HepG2 (cell line): ENCODE measurements around the gene TMEM127. TPM values are rescaled to one million over a fixed set of nuclear protein-coding genes. Genes with fewer than 3 reads are reported as not detected.

Experiments used
- BRD4 ChIP-seq: sonication (generic); formaldehyde crosslinking; IDR thresholded peaks from 2 replicates; pipeline ENCODE4 v1.4.0; 2020; ENCODE audit warnings: missing genetic modification reagents
- FIP1L1 ChIP-seq: fragments of 200-400 bp; formaldehyde crosslinking; IDR thresholded peaks from 2 replicates; pipeline ENCODE4 v1.6.1; 2018; ENCODE audit warnings: low read depth, mild to moderate bottlenecking, low read length, moderate library complexity, borderline replicate concordance; ENCODE audit not compliant: insufficient read depth
- GATAD2A ChIP-seq: IDR thresholded peaks from 2 replicates; pipeline ENCODE4 v1.6.1; 2016
- HHEX ChIP-seq: IDR thresholded peaks from 2 replicates; pipeline ENCODE4 v1.6.1; 2016; ENCODE audit warnings: control low read depth
- HMG20A ChIP-seq: IDR thresholded peaks from 2 replicates; pipeline ENCODE4 v1.6.1; 2016; ENCODE audit warnings: borderline replicate concordance
- HNF4A ChIP-seq: sonication (generic); formaldehyde crosslinking; IDR thresholded peaks from 2 replicates; pipeline ENCODE4 v1.4.0; 2020; ENCODE audit warnings: missing genetic modification reagents
- HNF4G ChIP-seq, 2 experiments: sonication (generic) in 1 of 2; formaldehyde crosslinking in 1 of 2; IDR thresholded peaks; 2 replicates each; pipeline versions ENCODE4 v1.4.0 to v1.6.1; 2011 to 2020; ENCODE audit warnings: borderline replicate concordance in 2 of 2, low read depth in 2 of 2, mild to moderate bottlenecking in 2 of 2, low read length in 1 of 2, missing genetic modification reagents in 1 of 2, moderate library complexity in 1 of 2
- HOXA5 ChIP-seq: sonication (generic); formaldehyde crosslinking; IDR thresholded peaks from 2 replicates; pipeline ENCODE4 v1.4.0; 2020; ENCODE audit warnings: missing genetic modification reagents
- KDM5B ChIP-seq: sonication (generic); formaldehyde crosslinking; IDR thresholded peaks from 2 replicates; pipeline ENCODE4 v1.4.0; 2020; ENCODE audit warnings: missing genetic modification reagents, mild to moderate bottlenecking, borderline replicate concordance
- POGZ ChIP-seq: sonication (generic); formaldehyde crosslinking; IDR thresholded peaks from 2 replicates; pipeline ENCODE4 v1.4.0; 2020; ENCODE audit warnings: mild to moderate bottlenecking, missing genetic modification reagents
- RARA ChIP-seq: IDR thresholded peaks from 2 replicates; pipeline ENCODE4 v1.6.1; 2016; ENCODE audit warnings: missing genetic modification reagents, missing compliant biosample characterization
- RFXAP ChIP-seq: sonication (generic); formaldehyde crosslinking; IDR thresholded peaks from 2 replicates; pipeline ENCODE4 v1.4.0; 2020; ENCODE audit warnings: missing genetic modification reagents, borderline replicate concordance
- SNAPC2 ChIP-seq: sonication (generic); formaldehyde crosslinking; IDR thresholded peaks from 2 replicates; pipeline ENCODE4 v1.8.1; 2022; ENCODE audit warnings: mild to moderate bottlenecking, missing genetic modification reagents
- ZNF232 ChIP-seq: sonication (generic); formaldehyde crosslinking; IDR thresholded peaks from 2 replicates; pipeline ENCODE4 v1.4.0; 2020; ENCODE audit warnings: missing genetic modification reagents, borderline replicate concordance
- ZNF253 ChIP-seq: sonication (generic); formaldehyde crosslinking; IDR thresholded peaks from 2 replicates; pipeline ENCODE4 v1.8.0; 2022; ENCODE audit warnings: mild to moderate bottlenecking, missing genetic modification reagents, borderline replicate concordance
- ZNF264 ChIP-seq: sonication (generic); formaldehyde crosslinking; IDR thresholded peaks from 2 replicates; pipeline ENCODE4 v1.4.0; 2020; ENCODE audit warnings: missing genetic modification reagents
- ZNF3 ChIP-seq: IDR thresholded peaks from 2 replicates; pipeline ENCODE4 v1.7.0; 2017; ENCODE audit warnings: inconsistent platforms
- ZNF317 ChIP-seq: sonication (generic); formaldehyde crosslinking; IDR thresholded peaks from 2 replicates; pipeline ENCODE4 v1.5.0; 2020; ENCODE audit warnings: mild to moderate bottlenecking, missing genetic modification reagents
- ZNF607 ChIP-seq: sonication (generic); formaldehyde crosslinking; IDR thresholded peaks from 2 replicates; pipeline ENCODE4 v1.5.1; 2020; ENCODE audit warnings: missing genetic modification reagents, mild to moderate bottlenecking, borderline replicate concordance
- ZNF678 ChIP-seq: sonication (generic); formaldehyde crosslinking; IDR thresholded peaks from 2 replicates; pipeline ENCODE4 v1.4.0; 2020; ENCODE audit warnings: mild to moderate bottlenecking, missing genetic modification reagents
- ZNF772 ChIP-seq: sonication (generic); formaldehyde crosslinking; IDR thresholded peaks from 2 replicates; pipeline ENCODE4 v1.5.0; 2020; ENCODE audit warnings: mild to moderate bottlenecking, missing genetic modification reagents
- polyA plus RNA-seq, 8 experiments: library from polyadenylated mRNA; depleted of rRNA in 3 of 8; stranded (reverse) in 7 of 8; unstranded in 1 of 8; fragments of >200 nt; fragmentation: Illumina TruSeq in 4 of 8; extraction: Trizol in 4 of 8; gene quantifications; 2 replicates each; pipeline versions ENCODE4 v1.2.1 to v1.2.3, GENCODE V29; 2011 to 2016; ENCODE audit warnings: low read depth in 4 of 8, missing spikeins in 1 of 8, mixed read lengths in 1 of 8; ENCODE audit not compliant: insufficient read depth in 1 of 8
- total RNA-seq, 5 experiments: library from RNA; depleted of rRNA; stranded (reverse); fragments of >200 nt; fragmentation: Illumina TruSeq; extraction: Trizol; gene quantifications; 2 replicates each; pipeline ENCODE4 v1.2.3, GENCODE V29; 2016; ENCODE audit warnings: low read depth in 1 of 5
- TF ChIP-seq, protein P1 (sequence below): sonication (generic); formaldehyde crosslinking; conservative IDR thresholded peaks from 2 replicates; pipeline ENCODE4 v1.8.0; 2022; ENCODE audit warnings: mild to moderate bottlenecking, moderate library complexity, missing genetic modification reagents
- TF ChIP-seq, protein P2 (sequence below): sonication (generic); formaldehyde crosslinking; conservative IDR thresholded peaks from 2 replicates; pipeline ENCODE4 v1.8.0; 2022; ENCODE audit warnings: low read depth, missing genetic modification reagents
- TF ChIP-seq, protein P3 (sequence below): sonication (generic); formaldehyde crosslinking; IDR thresholded peaks from 2 replicates; pipeline ENCODE4 v1.4.0; 2020; ENCODE audit warnings: missing genetic modification reagents

Gene TMEM127
- total and polyA plus RNA-seq, 2 of the 13 experiments (the other 11 are each of a cell fraction or from before 2014, with no cell fraction given): 21.5 to 33.9 TPM

DNA sequence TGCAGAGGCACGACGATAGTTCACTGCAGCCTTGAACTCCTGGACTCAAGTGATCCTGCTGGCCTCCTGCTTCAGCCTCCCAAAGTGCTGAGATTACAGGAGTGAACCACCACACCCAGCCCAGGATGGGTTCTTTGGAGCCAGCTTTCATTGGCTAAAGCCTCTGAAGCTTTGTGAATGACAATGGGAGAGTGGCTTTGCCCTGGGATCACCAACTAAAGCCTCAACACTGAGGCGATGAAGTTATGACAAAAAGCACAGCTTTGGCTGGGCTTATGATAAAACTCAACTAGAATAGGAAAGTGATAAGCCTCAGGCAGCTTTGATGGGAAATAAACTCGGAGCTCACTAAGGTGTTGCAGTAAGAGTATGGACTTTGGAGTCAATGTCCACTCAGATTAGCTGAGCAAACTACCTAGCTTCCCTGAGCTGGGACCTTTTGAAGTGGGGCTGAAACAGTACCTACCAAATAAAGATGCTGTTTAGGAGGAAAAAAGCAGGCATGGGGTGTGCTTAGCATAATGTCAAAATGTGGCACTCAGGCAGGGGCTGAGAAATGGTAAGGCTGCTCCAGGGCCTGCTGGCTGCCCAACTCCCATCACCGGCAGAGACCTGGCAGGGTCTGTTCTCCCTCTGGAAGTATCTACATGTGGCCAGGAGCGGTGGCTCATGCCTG is 4.3 kb downstream of the TMEM127 start (continued):
- no peak; the same call in 1 of the 2 replicates for TF ChIP-seq ZNF678 (CRISPR knock-in tag)
- TF ChIP-seq, protein P1, sequence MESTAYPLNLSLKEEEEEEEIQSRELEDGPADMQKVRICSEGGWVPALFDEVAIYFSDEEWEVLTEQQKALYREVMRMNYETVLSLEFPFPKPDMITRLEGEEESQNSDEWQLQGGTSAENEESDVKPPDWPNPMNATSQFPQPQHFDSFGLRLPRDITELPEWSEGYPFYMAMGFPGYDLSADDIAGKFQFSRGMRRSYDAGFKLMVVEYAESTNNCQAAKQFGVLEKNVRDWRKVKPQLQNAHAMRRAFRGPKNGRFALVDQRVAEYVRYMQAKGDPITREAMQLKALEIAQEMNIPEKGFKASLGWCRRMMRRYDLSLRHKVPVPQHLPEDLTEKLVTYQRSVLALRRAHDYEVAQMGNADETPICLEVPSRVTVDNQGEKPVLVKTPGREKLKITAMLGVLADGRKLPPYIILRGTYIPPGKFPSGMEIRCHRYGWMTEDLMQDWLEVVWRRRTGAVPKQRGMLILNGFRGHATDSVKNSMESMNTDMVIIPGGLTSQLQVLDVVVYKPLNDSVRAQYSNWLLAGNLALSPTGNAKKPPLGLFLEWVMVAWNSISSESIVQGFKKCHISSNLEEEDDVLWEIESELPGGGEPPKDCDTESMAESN (CRISPR knock-in tag): 0 out of 2 replicates have a peak, but pooled peaks have one; percentile 54
- no peak; the same call in 1 of the 2 replicates for TF ChIP-seq POGZ
- TF ChIP-seq, protein P2, sequence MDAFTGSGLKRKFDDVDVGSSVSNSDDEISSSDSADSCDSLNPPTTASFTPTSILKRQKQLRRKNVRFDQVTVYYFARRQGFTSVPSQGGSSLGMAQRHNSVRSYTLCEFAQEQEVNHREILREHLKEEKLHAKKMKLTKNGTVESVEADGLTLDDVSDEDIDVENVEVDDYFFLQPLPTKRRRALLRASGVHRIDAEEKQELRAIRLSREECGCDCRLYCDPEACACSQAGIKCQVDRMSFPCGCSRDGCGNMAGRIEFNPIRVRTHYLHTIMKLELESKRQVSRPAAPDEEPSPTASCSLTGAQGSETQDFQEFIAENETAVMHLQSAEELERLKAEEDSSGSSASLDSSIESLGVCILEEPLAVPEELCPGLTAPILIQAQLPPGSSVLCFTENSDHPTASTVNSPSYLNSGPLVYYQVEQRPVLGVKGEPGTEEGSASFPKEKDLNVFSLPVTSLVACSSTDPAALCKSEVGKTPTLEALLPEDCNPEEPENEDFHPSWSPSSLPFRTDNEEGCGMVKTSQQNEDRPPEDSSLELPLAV (CRISPR knock-in tag): no peak
- TF ChIP-seq ZNF607 (CRISPR knock-in tag): peak; percentile 42
- TF ChIP-seq ZNF317 (CRISPR knock-in tag): peak; percentile 1; the same call in 1 of the 2 replicates
- TF ChIP-seq ZNF232: 0 out of 2 replicates have a peak, but pooled peaks have one; percentile 42
- no peak for TF ChIP-seq RARA (CRISPR knock-in tag)
- no peak for TF ChIP-seq ZNF253 (CRISPR knock-in tag)
- TF ChIP-seq HNF4G (IDR thresholded peaks at IDR 0.05; ENCODE audit: borderline replicate concordance, low read depth, low read length): peak; percentile 90
- TF ChIP-seq HNF4G (CRISPR knock-in tag; IDR thresholded peaks at IDR 0.05; ENCODE audit: borderline replicate concordance, low read depth): peak; percentile 54; the same call in 1 of the 2 replicates
- peak; percentile 78; the same call in 1 of the 2 replicates for TF ChIP-seq HOXA5 (CRISPR knock-in tag)
- TF ChIP-seq HMG20A (CRISPR knock-in tag): peak; percentile 55; the same call in 1 of the 2 replicates
- TF ChIP-seq ZNF772 (CRISPR knock-in tag): peak; percentile 20; the same call in 1 of the 2 replicates
- peak; percentile 33; the same call in 1 of the 2 replicates for TF ChIP-seq HHEX
- TF ChIP-seq HNF4A: peak; percentile 96
- peak; percentile 74; the same call in 1 of the 2 replicates for TF ChIP-seq SNAPC2
- no peak for TF ChIP-seq KDM5B (CRISPR knock-in tag)
- 0 out of 2 replicates have a peak, but pooled peaks have one; percentile 14 for TF ChIP-seq FIP1L1
- 0 out of 2 replicates have a peak, but pooled peaks have one; percentile 56 for TF ChIP-seq BRD4
- TF ChIP-seq RFXAP (CRISPR knock-in tag): no peak
- no peak for TF ChIP-seq ZNF3 (CRISPR knock-in tag)
- TF ChIP-seq, protein P3, sequence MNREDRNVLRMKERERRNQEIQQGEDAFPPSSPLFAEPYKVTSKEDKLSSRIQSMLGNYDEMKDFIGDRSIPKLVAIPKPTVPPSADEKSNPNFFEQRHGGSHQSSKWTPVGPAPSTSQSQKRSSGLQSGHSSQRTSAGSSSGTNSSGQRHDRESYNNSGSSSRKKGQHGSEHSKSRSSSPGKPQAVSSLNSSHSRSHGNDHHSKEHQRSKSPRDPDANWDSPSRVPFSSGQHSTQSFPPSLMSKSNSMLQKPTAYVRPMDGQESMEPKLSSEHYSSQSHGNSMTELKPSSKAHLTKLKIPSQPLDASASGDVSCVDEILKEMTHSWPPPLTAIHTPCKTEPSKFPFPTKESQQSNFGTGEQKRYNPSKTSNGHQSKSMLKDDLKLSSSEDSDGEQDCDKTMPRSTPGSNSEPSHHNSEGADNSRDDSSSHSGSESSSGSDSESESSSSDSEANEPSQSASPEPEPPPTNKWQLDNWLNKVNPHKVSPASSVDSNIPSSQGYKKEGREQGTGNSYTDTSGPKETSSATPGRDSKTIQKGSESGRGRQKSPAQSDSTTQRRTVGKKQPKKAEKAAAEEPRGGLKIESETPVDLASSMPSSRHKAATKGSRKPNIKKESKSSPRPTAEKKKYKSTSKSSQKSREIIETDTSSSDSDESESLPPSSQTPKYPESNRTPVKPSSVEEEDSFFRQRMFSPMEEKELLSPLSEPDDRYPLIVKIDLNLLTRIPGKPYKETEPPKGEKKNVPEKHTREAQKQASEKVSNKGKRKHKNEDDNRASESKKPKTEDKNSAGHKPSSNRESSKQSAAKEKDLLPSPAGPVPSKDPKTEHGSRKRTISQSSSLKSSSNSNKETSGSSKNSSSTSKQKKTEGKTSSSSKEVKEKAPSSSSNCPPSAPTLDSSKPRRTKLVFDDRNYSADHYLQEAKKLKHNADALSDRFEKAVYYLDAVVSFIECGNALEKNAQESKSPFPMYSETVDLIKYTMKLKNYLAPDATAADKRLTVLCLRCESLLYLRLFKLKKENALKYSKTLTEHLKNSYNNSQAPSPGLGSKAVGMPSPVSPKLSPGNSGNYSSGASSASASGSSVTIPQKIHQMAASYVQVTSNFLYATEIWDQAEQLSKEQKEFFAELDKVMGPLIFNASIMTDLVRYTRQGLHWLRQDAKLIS: no peak
- peak; percentile 86 for TF ChIP-seq ZNF264 (CRISPR knock-in tag)
- TF ChIP-seq GATAD2A (CRISPR knock-in tag): peak; percentile 83
